ENCODE data around the gene KCNIP1.

Gene KCNIP1

DNA sequence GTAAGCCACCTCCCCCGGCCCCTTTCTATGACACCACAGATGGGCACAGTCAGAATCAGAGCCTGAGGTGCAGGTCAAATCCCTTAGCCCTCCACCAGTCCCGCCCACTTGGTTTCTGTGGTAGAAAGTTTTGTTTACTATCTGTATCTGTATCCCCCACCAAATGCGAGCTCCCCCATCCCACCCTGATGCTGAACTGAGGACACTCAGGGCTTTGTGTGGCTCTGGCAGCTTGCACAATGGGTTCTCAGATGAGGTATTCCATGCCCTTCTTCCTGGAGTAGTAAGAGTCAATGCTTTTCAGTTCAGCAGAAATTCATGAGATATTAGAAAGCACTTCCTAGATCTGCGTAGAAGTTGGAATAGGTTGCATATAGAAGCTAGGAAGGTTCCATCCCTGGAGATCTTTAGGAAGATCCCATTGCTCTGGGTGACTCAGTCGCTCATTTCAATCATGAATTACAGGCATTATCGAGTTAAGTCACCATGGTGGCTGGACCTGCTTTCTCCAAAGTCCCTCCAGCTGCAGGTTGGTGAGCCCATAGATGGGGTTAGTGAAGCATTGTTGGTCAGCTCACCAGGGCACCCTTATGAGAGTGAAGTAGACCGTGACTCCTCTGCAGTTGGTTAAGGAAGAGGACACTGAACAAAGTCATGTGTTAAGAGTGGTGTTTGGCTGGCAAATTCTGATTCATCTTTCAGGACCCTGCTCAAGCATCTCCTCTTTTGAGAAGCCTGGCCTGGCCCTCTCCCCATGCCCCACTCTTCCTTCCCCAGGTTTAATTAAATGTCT is 10.6 kb upstream of the KCNIP1 start:
- no peaks in the 10 kb centered on the region for H3K27me3 ChIP-seq (ENCODE audit: insufficient read depth, low read length, poor library complexity, severe bottlenecking)
- no peaks in the 10 kb centered on the region for H3F3A ChIP-seq (ENCODE audit: low read depth)
- H3K36me3 ChIP-seq (ENCODE audit: insufficient read depth, low read length), result no peaks in the 10 kb centered on the region
- H3K79me2 ChIP-seq (ENCODE audit: insufficient read depth, low read length), result no peaks in the 10 kb centered on the region
- no peaks in the 10 kb centered on the region for H3K9me3 ChIP-seq (ENCODE audit: insufficient read depth, low read depth, low read length)
- no peak overlapping the region for H2AFZ ChIP-seq (ENCODE audit: low read length)
- TF ChIP-seq, protein P1, sequence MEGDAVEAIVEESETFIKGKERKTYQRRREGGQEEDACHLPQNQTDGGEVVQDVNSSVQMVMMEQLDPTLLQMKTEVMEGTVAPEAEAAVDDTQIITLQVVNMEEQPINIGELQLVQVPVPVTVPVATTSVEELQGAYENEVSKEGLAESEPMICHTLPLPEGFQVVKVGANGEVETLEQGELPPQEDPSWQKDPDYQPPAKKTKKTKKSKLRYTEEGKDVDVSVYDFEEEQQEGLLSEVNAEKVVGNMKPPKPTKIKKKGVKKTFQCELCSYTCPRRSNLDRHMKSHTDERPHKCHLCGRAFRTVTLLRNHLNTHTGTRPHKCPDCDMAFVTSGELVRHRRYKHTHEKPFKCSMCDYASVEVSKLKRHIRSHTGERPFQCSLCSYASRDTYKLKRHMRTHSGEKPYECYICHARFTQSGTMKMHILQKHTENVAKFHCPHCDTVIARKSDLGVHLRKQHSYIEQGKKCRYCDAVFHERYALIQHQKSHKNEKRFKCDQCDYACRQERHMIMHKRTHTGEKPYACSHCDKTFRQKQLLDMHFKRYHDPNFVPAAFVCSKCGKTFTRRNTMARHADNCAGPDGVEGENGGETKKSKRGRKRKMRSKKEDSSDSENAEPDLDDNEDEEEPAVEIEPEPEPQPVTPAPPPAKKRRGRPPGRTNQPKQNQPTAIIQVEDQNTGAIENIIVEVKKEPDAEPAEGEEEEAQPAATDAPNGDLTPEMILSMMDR (conservative IDR thresholded peaks at IDR 0.05; ENCODE audit: low read length), result no peak
- TF ChIP-seq EZH2phosphoT487 (IDR thresholded peaks at IDR 0.05; ENCODE audit: borderline replicate concordance), result no peak
- H3K4me2 ChIP-seq (ENCODE audit: low read depth, low read length, poor library complexity, severe bottlenecking), result no peak overlapping the region
- no peaks in the 10 kb centered on the region for H3K4me1 ChIP-seq (ENCODE audit: insufficient read depth, low read length, poor library complexity, severe bottlenecking)
- no peak overlapping the region for H3K4me3 ChIP-seq (ENCODE audit: low read length, poor library complexity, severe bottlenecking)
- H4K20me1 ChIP-seq (ENCODE audit: insufficient read depth, low read length, poor library complexity, severe bottlenecking), result no peaks in the 10 kb centered on the region
- no peaks in the 10 kb centered on the region for H3K9me2 ChIP-seq (replicated peaks; ENCODE audit: low read depth, low read length)
- no peak overlapping the region for H3K9ac ChIP-seq (ENCODE audit: low read depth, low read length, poor library complexity, severe bottlenecking)

DNA sequence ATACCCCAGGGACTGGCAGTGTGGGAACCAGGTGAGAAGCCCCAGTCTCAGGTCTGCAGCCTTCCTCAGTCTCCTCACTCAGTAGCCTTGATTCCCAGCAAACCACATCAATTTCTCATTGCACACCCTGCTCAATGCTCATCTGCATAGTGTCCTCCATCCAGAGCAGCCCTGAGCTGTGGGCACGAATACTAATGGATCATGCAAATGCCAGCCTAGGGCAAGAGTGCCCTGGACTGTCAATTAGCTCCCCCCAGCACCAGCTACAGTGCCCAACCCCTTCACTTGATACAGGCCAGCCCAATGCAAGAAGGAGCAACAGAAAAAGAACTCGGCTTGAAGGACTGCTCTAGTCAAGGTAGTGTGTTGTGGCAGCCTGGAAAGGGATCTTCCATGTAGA is 9.8 kb upstream of the KCNIP1 start:
- TF ChIP-seq, protein P1 (conservative IDR thresholded peaks at IDR 0.05; ENCODE audit: low read length), result no peak
- TF ChIP-seq EZH2phosphoT487 (IDR thresholded peaks at IDR 0.05; ENCODE audit: borderline replicate concordance), result no peak

DNA sequence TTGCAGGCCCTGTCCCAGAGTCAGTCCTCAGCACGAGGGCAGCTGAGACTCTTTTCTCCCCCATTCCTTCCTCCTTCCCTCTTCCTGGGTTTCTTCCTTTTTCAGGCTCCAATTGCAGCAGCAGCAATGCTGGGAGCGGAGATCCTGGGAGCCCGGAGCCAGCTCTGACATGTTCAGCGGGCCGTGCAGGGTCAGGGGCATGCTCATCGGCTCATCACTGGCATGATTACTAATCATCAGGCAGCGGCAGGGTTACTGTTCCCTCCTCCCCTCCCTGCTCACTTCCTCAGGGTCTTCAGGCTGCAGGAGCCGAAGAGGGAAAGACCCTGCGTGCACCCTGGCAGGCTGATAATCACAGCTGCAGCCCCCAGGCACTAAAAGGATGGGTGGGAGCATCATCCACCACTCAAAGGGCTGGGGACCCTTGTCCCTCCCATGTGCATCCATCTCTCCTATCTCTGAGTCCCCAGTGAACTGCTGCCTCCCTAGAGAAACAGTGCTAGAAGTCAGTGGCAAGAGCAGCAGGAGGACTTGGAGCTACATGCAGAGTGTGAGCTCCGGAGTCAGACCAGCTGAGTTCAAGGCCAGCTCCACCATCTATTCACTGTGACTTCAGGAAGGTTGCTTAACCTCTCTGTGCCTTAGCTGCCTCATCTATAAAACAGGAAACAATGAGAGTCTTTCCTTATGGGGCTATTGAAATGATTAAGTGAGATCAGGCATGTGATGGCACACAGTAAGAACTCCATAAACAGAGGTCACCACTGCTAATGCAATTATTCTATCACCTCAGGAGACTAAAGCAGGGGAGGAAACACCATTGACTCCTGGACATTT is 7.8 kb upstream of the KCNIP1 start:
- no peaks in the 10 kb centered on the region for H4K20me1 ChIP-seq (ENCODE audit: insufficient read depth, low read length, poor library complexity, severe bottlenecking)
- no peak for TF ChIP-seq EZH2phosphoT487 (IDR thresholded peaks at IDR 0.05; ENCODE audit: borderline replicate concordance)
- TF ChIP-seq, protein P1 (conservative IDR thresholded peaks at IDR 0.05; ENCODE audit: low read length), result no peak

More for the DNA sequence above, 9.8 kb upstream of the KCNIP1 start:
- H3K4me3 ChIP-seq (ENCODE audit: low read length, poor library complexity, severe bottlenecking), result no peak overlapping the region
- no peak overlapping the region for H3K9ac ChIP-seq (ENCODE audit: low read depth, low read length, poor library complexity, severe bottlenecking)
- no peaks in the 10 kb centered on the region for H3K4me1 ChIP-seq (ENCODE audit: insufficient read depth, low read length, poor library complexity, severe bottlenecking)
- no peaks in the 10 kb centered on the region for H3K36me3 ChIP-seq (ENCODE audit: insufficient read depth, low read length)
- H2AFZ ChIP-seq (ENCODE audit: low read length), result no peak overlapping the region
- H3K9me2 ChIP-seq (replicated peaks; ENCODE audit: low read depth, low read length), result no peaks in the 10 kb centered on the region
- H3K9me3 ChIP-seq (ENCODE audit: insufficient read depth, low read depth, low read length), result no peaks in the 10 kb centered on the region
- no peaks in the 10 kb centered on the region for H3K27me3 ChIP-seq (ENCODE audit: insufficient read depth, low read length, poor library complexity, severe bottlenecking)
- no peak overlapping the region for H3K4me2 ChIP-seq (ENCODE audit: low read depth, low read length, poor library complexity, severe bottlenecking)
- no peaks in the 10 kb centered on the region for H3F3A ChIP-seq (ENCODE audit: low read depth)
- H4K20me1 ChIP-seq (ENCODE audit: insufficient read depth, low read length, poor library complexity, severe bottlenecking), result no peaks in the 10 kb centered on the region
- no peaks in the 10 kb centered on the region for H3K79me2 ChIP-seq (ENCODE audit: insufficient read depth, low read length)

More for the DNA sequence above, 7.8 kb upstream of the KCNIP1 start:
- no peaks in the 10 kb centered on the region for H3K4me1 ChIP-seq (ENCODE audit: insufficient read depth, low read length, poor library complexity, severe bottlenecking)
- H3K36me3 ChIP-seq (ENCODE audit: insufficient read depth, low read length), result no peaks in the 10 kb centered on the region
- no peak overlapping the region for H2AFZ ChIP-seq (ENCODE audit: low read length)
- H3K4me2 ChIP-seq (ENCODE audit: low read depth, low read length, poor library complexity, severe bottlenecking), result no peak overlapping the region
- H3K4me3 ChIP-seq (ENCODE audit: low read length, poor library complexity, severe bottlenecking), result no peak overlapping the region
- H3K27me3 ChIP-seq (ENCODE audit: insufficient read depth, low read length, poor library complexity, severe bottlenecking), result no peaks in the 10 kb centered on the region
- H3F3A ChIP-seq (ENCODE audit: low read depth), result no peaks in the 10 kb centered on the region
- H3K9me3 ChIP-seq (ENCODE audit: insufficient read depth, low read depth, low read length), result no peaks in the 10 kb centered on the region
- H3K79me2 ChIP-seq (ENCODE audit: insufficient read depth, low read length), result no peaks in the 10 kb centered on the region
- no peak overlapping the region for H3K9ac ChIP-seq (ENCODE audit: low read depth, low read length, poor library complexity, severe bottlenecking)
- H3K9me2 ChIP-seq (replicated peaks; ENCODE audit: low read depth, low read length), result no peaks in the 10 kb centered on the region

All from Loucy (cell line).